Measurements from ENCODE around the gene ADAMTS14.
"Not testable (repeated sequence)": the region's sequence is repeated elsewhere in the genome, so short reads cannot be mapped to it uniquely, and the experiment has no call there.

Gene ADAMTS14

DNA sequence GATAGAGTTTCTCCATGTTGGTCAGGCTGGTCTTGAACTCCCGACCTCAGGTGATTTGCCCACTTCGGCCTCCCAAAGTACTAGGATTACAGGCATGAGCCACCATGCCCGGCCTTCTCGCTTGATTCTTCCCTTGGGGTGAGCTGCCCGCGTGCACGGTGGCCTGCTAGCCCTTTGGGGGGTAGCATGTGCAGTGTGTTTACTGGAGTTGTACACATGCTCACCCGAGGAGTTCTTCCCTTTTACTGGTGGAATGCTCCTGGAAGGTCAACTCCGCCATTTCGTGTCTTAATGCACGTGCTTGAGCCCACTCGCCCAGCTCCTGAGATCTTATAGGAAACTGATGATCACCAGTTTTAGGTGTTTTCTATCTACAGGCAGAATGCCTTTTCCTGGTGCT is 17.0 kb upstream of the ADAMTS14 start:
- no peak for DNase-seq (ENCODE audit: low spot score)

DNA sequence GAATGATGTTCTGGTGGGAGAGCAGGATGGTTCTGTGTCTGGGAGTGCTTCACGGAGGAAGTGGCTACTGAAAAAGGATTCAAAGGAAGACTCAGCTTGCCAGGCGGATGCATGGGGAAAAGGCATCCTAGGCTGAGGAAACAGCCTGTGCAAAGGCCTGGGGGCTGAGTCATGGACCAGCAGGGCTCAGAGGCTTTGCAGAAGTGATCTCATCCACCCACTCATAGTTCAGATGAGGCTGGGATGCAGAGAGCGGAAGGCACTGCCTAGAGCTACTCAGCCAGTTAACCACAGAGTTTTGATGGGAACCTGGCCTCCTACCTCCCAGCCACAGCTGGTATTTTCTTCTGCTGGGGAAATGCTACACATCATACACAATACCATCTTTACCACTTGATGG is 15.8 kb upstream of the ADAMTS14 start:
- DNase-seq (ENCODE audit: low spot score): peak; percentile 93

DNA sequence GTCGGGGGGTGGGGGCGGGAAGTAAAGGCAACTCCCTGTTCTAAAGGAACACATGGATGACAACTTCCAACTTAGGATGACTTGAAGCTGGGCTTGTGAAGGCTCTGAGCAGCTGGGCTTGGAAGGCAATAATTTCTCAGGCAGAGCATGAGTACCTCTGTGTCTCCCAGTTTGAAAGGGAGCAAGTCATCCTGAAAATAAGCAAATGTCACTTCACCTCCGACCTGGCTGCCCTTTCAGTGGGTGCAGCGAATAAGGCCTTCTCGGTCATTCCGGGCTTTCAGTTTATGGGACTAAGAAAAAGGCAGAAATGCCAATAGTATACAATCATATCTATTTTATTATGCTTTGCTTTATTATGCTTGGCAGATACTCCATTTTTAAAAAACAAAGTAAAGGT is 15.3 kb upstream of the ADAMTS14 start:
- DNase-seq (ENCODE audit: low spot score): no peak

DNA sequence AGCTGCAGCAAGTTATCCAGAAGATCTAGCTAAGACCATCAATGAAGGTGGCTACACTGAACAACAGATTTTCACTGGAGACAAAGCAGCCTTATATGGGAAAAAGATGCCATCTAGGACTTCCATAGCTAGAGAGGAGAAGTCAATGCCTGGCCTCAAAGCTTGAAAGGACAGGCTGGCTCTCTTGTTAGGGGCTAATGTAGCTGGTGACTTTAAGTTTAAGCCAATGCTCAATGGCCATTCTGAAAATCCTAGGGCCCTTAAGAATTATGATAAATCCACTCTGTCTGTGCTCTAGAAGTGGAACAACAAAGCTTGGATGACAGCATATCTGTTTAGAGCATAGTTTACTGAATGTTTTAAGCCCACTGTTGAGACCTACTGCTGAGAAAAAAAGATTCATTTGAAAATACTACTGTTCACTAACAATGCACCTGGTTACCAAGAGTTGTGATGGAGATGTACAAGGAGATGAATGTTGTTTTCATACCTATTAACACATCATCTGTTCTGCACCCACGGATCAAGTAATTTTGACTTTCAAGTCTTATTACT is 13.6 kb upstream of the ADAMTS14 start:
- DNase-seq (ENCODE audit: low spot score): no peak

- DNase-seq (ENCODE audit: low spot score): no peak
Measured at GRCh38 chr10:70659306-70659705, 13.0 kb upstream of the ADAMTS14 start.

DNA sequence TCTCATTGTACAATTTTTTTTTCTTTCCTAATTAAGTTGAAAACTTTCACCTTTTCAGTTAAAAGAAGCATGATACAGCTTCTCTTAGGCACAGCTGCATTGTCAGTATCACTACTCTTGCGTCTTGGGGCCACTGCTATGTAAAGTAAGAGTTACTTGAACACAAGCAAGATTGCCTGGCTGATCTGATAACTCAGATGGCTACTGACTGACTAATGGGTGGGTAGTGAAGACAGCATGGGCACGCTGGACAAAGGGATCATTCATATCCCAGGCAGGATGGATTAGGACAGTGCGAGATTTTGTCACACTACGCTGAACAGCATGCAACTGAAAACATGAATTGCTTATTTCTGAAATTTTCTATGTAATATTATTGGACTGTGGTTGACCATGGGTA is 11.6 kb upstream of the ADAMTS14 start:
- no peak for DNase-seq (ENCODE audit: low spot score)

DNA sequence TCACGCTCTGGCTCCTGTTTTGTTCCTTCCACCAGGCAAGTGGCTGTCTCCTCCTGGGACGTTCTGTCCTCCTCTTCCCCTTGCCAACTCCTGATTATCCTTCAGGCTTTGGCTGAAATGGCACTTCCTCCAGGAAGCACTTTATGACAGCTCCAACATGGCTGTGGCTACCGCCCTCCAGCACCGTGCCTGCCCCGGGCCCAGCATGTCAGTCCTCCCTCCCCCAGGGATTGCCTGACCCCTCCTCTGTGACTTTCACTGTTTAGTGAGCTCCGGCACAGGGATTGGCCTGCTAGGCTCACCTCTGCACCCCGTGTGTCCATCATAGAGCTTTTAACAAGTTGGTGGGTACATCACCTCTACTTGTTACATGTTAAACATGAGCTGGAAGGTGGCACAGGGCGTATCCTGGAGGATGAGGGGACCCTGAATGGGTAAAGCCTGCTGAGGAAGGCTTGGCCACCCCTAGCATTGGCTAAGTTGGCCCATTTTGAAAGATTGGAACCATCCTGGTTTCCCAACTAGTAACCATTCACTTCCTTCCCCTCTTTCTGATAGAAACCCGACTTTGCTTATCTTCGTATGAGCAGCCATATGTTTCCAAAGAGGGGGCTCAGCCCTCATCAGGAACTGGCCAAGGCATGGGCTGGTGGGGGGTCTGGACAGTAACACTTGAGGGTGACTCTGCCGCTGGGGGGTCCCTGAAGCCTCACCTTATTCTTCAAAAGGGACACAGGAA is 10.5 kb upstream of the ADAMTS14 start:
- no peak for DNase-seq (ENCODE audit: low spot score)

DNA sequence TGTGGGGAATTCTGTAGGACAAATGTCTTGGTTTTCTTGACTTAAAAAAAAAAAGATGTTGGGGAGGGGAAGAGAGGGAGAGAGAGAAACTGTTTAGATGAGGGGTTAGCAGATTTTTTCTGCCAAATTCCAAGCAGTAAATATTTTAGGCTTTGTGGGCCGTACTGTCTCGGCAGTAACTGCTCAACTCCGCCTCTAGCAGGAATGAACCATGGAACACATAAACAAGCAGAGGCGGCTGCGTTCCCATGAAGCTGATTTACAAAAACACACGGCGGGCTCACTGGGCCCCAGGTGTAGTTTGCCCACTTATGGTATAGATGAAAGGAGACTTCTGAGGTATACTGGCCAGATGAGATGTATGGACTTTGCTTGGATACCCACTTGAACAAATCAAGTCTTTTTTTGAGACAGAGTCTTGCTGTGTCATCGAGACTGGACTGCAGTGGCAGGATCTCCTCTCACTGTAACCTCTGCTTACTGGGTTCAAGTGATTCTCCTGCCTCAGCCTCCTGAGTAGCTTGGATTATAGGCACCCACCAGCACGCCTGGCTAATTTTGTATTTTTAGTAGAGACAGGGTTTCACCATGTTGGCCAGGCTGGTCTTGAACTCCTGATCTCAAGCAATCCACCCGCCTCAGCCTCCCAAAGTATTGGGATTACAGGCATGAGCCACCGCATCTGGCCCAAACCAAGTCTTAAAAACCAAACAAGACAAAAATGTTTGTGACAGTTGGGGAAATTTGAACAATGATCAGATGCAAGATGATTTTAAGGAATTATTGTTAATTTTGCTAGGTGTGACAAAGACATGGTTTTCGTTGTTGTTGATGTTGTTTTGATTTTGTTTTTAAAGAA is 9.7 kb upstream of the ADAMTS14 start:
- peak; percentile 44 for DNase-seq (ENCODE audit: low spot score)

- DNase-seq (ENCODE audit: low spot score): not testable (repeated sequence)
Measured at GRCh38 chr10:70663458-70664409, 8.6 kb upstream of the ADAMTS14 start.

GRCh38 chr10:70664702-70665195 is 7.6 kb upstream of the ADAMTS14 start:
- peak; percentile 86 for DNase-seq (ENCODE audit: low spot score)

GRCh38 chr10:70666960-70667798 is 5.1 kb upstream of the ADAMTS14 start:
- no peak for DNase-seq (ENCODE audit: low spot score)

DNA sequence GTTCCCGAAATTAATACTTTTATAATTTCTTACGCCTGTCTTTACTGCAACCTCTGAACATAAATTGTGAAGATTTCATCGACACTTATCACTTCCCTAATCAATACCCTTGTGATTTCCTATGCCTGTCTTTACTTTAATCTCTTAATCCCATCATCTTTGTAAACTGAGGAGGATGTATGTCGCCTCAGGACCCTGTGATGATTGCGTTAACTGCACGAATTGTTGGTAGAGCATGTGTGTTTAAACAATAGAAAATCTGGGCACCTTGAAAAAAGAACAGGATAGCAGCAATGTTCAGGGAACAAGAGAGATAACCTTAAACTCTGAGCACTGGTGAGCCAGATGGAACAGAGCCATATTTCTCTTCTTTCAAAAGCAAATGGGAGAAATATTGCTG is 4.5 kb upstream of the ADAMTS14 start:
- not testable (repeated sequence) for DNase-seq (ENCODE audit: low spot score)

- DNase-seq (ENCODE audit: low spot score): peak; percentile 30
Measured at GRCh38 chr10:70668454-70668970, 3.8 kb upstream of the ADAMTS14 start.

- no peak for DNase-seq (ENCODE audit: low spot score)
Measured at GRCh38 chr10:70669015-70669414, 3.3 kb upstream of the ADAMTS14 start.

DNA sequence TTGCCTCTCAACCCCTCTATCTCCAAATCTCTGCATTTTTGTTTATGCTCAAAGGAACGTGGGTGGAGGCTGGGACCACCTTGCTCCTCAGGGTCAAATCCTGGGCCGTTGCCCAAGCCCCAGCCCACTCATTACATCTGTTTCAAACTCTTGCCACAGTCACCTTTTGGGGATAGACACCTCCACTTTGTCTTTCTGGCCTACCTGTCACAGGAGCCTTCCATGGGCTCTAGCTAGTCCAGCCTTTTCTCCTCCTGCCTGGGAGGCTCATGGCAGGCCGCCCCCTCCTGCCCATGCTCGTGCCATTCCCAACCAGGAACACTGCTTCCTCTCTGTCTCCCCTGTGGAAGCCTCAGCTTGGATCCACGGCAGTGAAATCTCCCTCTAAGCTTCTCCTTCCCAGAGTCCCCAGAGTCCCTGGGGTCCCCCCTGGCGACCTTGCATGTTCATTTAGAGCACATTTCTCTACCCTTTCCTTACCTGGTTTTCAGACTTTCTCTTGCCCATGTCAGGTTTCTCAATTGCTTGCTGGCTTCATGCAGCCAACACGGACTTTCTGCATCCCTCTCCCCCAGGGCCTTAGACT is 2.5 kb upstream of the ADAMTS14 start:
- no peak for DNase-seq (ENCODE audit: low spot score)

- no peak for DNase-seq (ENCODE audit: low spot score)
Measured at GRCh38 chr10:70671619-70672164, 614 bp upstream of the ADAMTS14 start.

- DNase-seq (ENCODE audit: low spot score): peak; percentile 58
Measured at GRCh38 chr10:70673043-70673928, 980 bp downstream of the ADAMTS14 start.

DNA sequence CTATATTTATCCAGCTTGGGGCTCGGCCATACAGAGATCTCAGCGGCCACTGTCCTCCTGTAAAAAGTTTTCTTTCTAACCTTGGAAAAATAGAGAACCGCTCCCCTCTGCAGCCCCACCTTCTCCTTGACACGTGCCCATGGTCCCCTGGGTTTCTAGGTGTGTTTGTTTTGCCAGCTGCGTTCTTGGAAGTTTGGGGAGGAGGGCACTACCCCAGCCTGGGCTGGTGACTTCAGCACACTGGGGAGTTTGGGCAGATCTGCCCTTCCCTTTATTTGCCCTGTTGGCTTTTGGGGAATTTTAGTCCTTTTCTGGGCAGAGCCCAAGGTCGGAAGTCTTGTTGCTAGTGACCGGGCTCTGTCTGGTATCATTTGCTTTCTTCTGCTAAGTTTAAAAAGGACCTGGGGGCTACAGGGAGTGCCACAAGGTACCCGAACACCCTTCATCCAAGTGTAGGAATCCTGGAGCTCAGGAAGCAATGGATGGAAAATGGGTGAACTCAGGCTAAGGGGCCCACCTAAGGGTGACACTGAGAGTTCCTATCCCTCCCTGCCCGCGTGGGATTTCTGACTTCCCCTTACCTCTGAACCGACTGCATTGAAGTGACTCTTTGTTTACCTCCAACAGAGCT is 1.7 kb downstream of the ADAMTS14 start:
- no peak for DNase-seq (ENCODE audit: low spot score)

Measured in SW480 (cell line).